GM19438 (cell line): Measurements from ENCODE around the gene SLX4IP.
A peak's percentile ranks its signal among the peaks of the same experiment; 100 is the strongest.

Experiments
- ATAC-seq: cut with Tn5 transposase; IDR thresholded peaks from one replicate; pipeline ENCODE4 v1.9.1; 2021; ENCODE audit warnings: low read depth; ENCODE audit not compliant: unreplicated experiment

The SLX4IP gene

GRCh38 chr20:10640897-10641296 is 205.8 kb downstream of the SLX4IP start:
- no peak for ATAC-seq

GRCh38 chr20:10641467-10641866 is 206.4 kb downstream of the SLX4IP start:
- ATAC-seq: no peak

GRCh38 chr20:10641893-10642292 is 206.8 kb downstream of the SLX4IP start:
- no peak for ATAC-seq

- ATAC-seq: no peak
These were observed 207.9 kb downstream of the SLX4IP start for GRCh38 chr20:10642856-10643559.

- no peak for ATAC-seq
These were observed 208.4 kb downstream of the SLX4IP start for GRCh38 chr20:10643560-10643873.

GRCh38 chr20:10644458-10645204 is 209.5 kb downstream of the SLX4IP start:
- peak; percentile 94 for ATAC-seq

GRCh38 chr20:10645205-10645570 is 210.1 kb downstream of the SLX4IP start:
- ATAC-seq: no peak

- ATAC-seq: no peak
These were observed 210.9 kb downstream of the SLX4IP start for GRCh38 chr20:10646006-10646405.

GRCh38 chr20:10646886-10647420 is 211.8 kb downstream of the SLX4IP start:
- ATAC-seq: no peak

GRCh38 chr20:10647471-10647870 is 212.4 kb downstream of the SLX4IP start:
- ATAC-seq: no peak

- ATAC-seq: no peak
These were observed 212.8 kb downstream of the SLX4IP start for GRCh38 chr20:10647909-10648308.

- no peak for ATAC-seq
These were observed 213.5 kb downstream of the SLX4IP start for GRCh38 chr20:10648651-10649050.

- no peak for ATAC-seq
These were observed 214.1 kb downstream of the SLX4IP start for GRCh38 chr20:10649080-10649796.

GRCh38 chr20:10649797-10650160 is 214.7 kb downstream of the SLX4IP start:
- no peak for ATAC-seq

- ATAC-seq: no peak
These were observed 216.3 kb downstream of the SLX4IP start for GRCh38 chr20:10651227-10651990.

- no peak for ATAC-seq
These were observed 217.1 kb downstream of the SLX4IP start for GRCh38 chr20:10652185-10652584.

GRCh38 chr20:10652660-10653261 is 217.7 kb downstream of the SLX4IP start:
- ATAC-seq: no peak

GRCh38 chr20:10653599-10654249 is 218.6 kb downstream of the SLX4IP start:
- no peak for ATAC-seq

- no peak for ATAC-seq
These were observed 219.1 kb downstream of the SLX4IP start for GRCh38 chr20:10654250-10654610.

GRCh38 chr20:10654630-10655029 is 219.5 kb downstream of the SLX4IP start:
- ATAC-seq: peak; percentile 67
